Measurements from ENCODE around the gene MARCKS. TPM values are rescaled to one million over a fixed set of nuclear protein-coding genes. Genes with fewer than 3 reads are reported as not detected.

MARCKS gene
- polyA plus RNA-seq, 1 donor from 2014 or later: 369 TPM

GRCh38 chr6:113862112-113862511 lies 5.0 kb downstream of the MARCKS start:
- no peaks in the 10 kb centered on the region for H3K9me3 ChIP-seq (ENCODE audit: low read length)
- peaks cover 4% of the 10 kb centered on the region for H3K36me3 ChIP-seq (ENCODE audit: insufficient read depth, low read length)
- peaks cover 14% of the 10 kb centered on the region for H3F3A ChIP-seq (ENCODE audit: insufficient read depth, low read length, poor library complexity, severe bottlenecking)
- H3K27me3 ChIP-seq (ENCODE audit: insufficient read depth, low read depth, low read length): no peaks in the 10 kb centered on the region
- peaks cover 26% of the 10 kb centered on the region for H4K20me1 ChIP-seq (ENCODE audit: insufficient read depth)
- TF ChIP-seq MXI1 (conservative IDR thresholded peaks at IDR 0.05; ENCODE audit: poor library complexity, severe bottlenecking) (no peak), EP300 (conservative IDR thresholded peaks at IDR 0.05; ENCODE audit: poor library complexity, severe bottlenecking) (no peak), SMC3 (conservative IDR thresholded peaks at IDR 0.05; ENCODE audit: poor library complexity) (no peak), POLR2AphosphoS5 (IDR thresholded peaks at IDR 0.05) (no peak), EZH2 (IDR thresholded peaks at IDR 0.05; ENCODE audit: borderline replicate concordance, insufficient read depth, low read length, poor library complexity, severe bottlenecking) (no peak), REST (IDR thresholded peaks at IDR 0.05; ENCODE audit: borderline replicate concordance) (no peak), RAD21 (conservative IDR thresholded peaks at IDR 0.05) (no peak), TAF1 (IDR thresholded peaks at IDR 0.05; ENCODE audit: low read depth) (no peak)
- TF ChIP-seq, protein P1, sequence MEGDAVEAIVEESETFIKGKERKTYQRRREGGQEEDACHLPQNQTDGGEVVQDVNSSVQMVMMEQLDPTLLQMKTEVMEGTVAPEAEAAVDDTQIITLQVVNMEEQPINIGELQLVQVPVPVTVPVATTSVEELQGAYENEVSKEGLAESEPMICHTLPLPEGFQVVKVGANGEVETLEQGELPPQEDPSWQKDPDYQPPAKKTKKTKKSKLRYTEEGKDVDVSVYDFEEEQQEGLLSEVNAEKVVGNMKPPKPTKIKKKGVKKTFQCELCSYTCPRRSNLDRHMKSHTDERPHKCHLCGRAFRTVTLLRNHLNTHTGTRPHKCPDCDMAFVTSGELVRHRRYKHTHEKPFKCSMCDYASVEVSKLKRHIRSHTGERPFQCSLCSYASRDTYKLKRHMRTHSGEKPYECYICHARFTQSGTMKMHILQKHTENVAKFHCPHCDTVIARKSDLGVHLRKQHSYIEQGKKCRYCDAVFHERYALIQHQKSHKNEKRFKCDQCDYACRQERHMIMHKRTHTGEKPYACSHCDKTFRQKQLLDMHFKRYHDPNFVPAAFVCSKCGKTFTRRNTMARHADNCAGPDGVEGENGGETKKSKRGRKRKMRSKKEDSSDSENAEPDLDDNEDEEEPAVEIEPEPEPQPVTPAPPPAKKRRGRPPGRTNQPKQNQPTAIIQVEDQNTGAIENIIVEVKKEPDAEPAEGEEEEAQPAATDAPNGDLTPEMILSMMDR (IDR thresholded peaks at IDR 0.05; ENCODE audit: poor library complexity, severe bottlenecking): no peak
- H3K9ac ChIP-seq (ENCODE audit: low read length): peak overlapping the region; percentile 37
- peak overlapping the region; percentile 63 for H3K4me3 ChIP-seq (ENCODE audit: low read length)
- H3K9me2 ChIP-seq (ENCODE audit: insufficient read depth, low read length): no peaks in the 10 kb centered on the region
- peaks cover 87% of the 10 kb centered on the region for H3K79me2 ChIP-seq (replicated peaks; ENCODE audit: insufficient read depth, low read length)
- peak overlapping the region; percentile 26 for H3K27ac ChIP-seq (ENCODE audit: low read length)
- no peak overlapping the region for H2AFZ ChIP-seq (ENCODE audit: low read depth, low read length)
- H3K4me2 ChIP-seq (ENCODE audit: low read length): peak overlapping the region; percentile 97

GRCh38 chr6:113870917-113871316 lies 13.8 kb downstream of the MARCKS start:
- H3K27me3 ChIP-seq (ENCODE audit: insufficient read depth, low read depth, low read length): no peaks in the 10 kb centered on the region
- no peak overlapping the region for H2AFZ ChIP-seq (ENCODE audit: low read depth, low read length)
- no peak for TF ChIP-seq TAF1 (IDR thresholded peaks at IDR 0.05; ENCODE audit: low read depth)
- TF ChIP-seq EZH2 (IDR thresholded peaks at IDR 0.05; ENCODE audit: borderline replicate concordance, insufficient read depth, low read length, poor library complexity, severe bottlenecking): no peak
- H3K36me3 ChIP-seq (ENCODE audit: insufficient read depth, low read length): no peaks in the 10 kb centered on the region
- H3K4me3 ChIP-seq (ENCODE audit: low read length): no peak overlapping the region
- no peaks in the 10 kb centered on the region for H3K9me3 ChIP-seq (ENCODE audit: low read length)
- H3K9me2 ChIP-seq (ENCODE audit: insufficient read depth, low read length): no peaks in the 10 kb centered on the region
- H3K4me2 ChIP-seq (ENCODE audit: low read length): no peak overlapping the region
- H3K27ac ChIP-seq (ENCODE audit: low read length): no peak overlapping the region
- H3K9ac ChIP-seq (ENCODE audit: low read length): no peak overlapping the region
- H3F3A ChIP-seq (ENCODE audit: insufficient read depth, low read length, poor library complexity, severe bottlenecking): no peaks in the 10 kb centered on the region
- H4K20me1 ChIP-seq (ENCODE audit: insufficient read depth): no peaks in the 10 kb centered on the region
- peaks cover 23% of the 10 kb centered on the region for H3K79me2 ChIP-seq (replicated peaks; ENCODE audit: insufficient read depth, low read length)

- no peak overlapping the region for H3K4me3 ChIP-seq (ENCODE audit: low read length)
- H3K27ac ChIP-seq (ENCODE audit: low read length): no peak overlapping the region
- H3F3A ChIP-seq (ENCODE audit: insufficient read depth, low read length, poor library complexity, severe bottlenecking): no peaks in the 10 kb centered on the region
- H3K36me3 ChIP-seq (ENCODE audit: insufficient read depth, low read length): no peaks in the 10 kb centered on the region
- no peaks in the 10 kb centered on the region for H3K27me3 ChIP-seq (ENCODE audit: insufficient read depth, low read depth, low read length)
- H3K79me2 ChIP-seq (replicated peaks; ENCODE audit: insufficient read depth, low read length): peaks cover 12% of the 10 kb centered on the region
- no peaks in the 10 kb centered on the region for H3K9me3 ChIP-seq (ENCODE audit: low read length)
- TF ChIP-seq TAF1 (IDR thresholded peaks at IDR 0.05; ENCODE audit: low read depth) (no peak), REST (IDR thresholded peaks at IDR 0.05; ENCODE audit: borderline replicate concordance) (no peak), EZH2 (IDR thresholded peaks at IDR 0.05; ENCODE audit: borderline replicate concordance, insufficient read depth, low read length, poor library complexity, severe bottlenecking) (no peak), MXI1 (conservative IDR thresholded peaks at IDR 0.05; ENCODE audit: poor library complexity, severe bottlenecking) (no peak), SMC3 (conservative IDR thresholded peaks at IDR 0.05; ENCODE audit: poor library complexity) (no peak), POLR2AphosphoS5 (IDR thresholded peaks at IDR 0.05) (no peak), RAD21 (conservative IDR thresholded peaks at IDR 0.05) (no peak), EP300 (conservative IDR thresholded peaks at IDR 0.05; ENCODE audit: poor library complexity, severe bottlenecking) (no peak)
- TF ChIP-seq, protein P1 (IDR thresholded peaks at IDR 0.05; ENCODE audit: poor library complexity, severe bottlenecking): no peak
- H3K9ac ChIP-seq (ENCODE audit: low read length): no peak overlapping the region
- no peaks in the 10 kb centered on the region for H4K20me1 ChIP-seq (ENCODE audit: insufficient read depth)
- no peaks in the 10 kb centered on the region for H3K9me2 ChIP-seq (ENCODE audit: insufficient read depth, low read length)
- no peak overlapping the region for H2AFZ ChIP-seq (ENCODE audit: low read depth, low read length)
- H3K4me2 ChIP-seq (ENCODE audit: low read length): no peak overlapping the region
These were observed 14.8 kb downstream of the MARCKS start for GRCh38 chr6:113871975-113872374.
